C4-2B (cell line): ENCODE results near the gene LCN9.

Experiments used
- H3K27ac ChIP-seq: fragments of 450-650 bp; 2 replicates; pipeline ENCODE4 v1.5.1; 2017
- CTCF ChIP-seq: fragments of 450-650 bp; conservative IDR thresholded peaks from 2 replicates; pipeline ENCODE4 v1.5.1; 2017; ENCODE audit warnings: mild to moderate bottlenecking
- ZFX ChIP-seq: fragments of 450-650 bp; IDR thresholded peaks from 2 replicates; pipeline ENCODE4 v1.6.1; 2017

LCN9 gene

DNA sequence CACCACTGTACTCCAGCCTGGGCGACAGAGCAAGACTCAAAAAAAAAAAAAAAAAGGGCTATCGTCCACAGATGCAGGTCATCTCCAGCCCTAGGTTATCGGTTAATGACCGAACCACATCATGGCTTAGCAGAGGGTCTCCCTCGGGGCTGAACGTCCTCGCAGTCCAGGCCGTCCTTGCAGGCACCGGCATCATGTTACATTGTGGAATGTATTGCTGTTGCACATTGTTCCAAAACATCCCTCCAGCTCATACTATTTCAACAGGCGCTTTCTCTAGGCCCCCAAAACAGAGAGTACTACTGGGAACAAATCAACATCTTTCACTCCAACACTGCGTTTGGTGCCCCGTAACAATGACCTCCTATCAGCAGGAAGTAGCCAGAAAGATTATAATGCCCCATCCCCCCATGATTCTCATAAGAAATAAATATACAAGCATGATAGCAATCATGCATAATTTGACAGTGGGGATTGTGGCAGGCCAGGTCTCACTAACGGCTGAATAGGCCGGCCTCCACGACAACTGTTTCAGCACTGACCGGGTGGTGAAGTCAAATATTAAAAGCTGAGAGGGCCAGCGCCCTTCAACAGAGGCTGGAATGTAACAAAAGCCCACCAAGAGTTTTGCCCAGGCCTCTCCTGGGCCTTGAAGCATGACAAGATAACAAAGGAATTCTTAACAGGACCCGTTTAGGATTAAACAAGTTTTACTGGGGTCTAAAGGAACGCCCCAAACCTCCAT lies 1.1 kb upstream of the LCN9 start:
- TF ChIP-seq CTCF (no peak), ZFX (no peak)
- no peak overlapping the region for H3K27ac ChIP-seq

DNA sequence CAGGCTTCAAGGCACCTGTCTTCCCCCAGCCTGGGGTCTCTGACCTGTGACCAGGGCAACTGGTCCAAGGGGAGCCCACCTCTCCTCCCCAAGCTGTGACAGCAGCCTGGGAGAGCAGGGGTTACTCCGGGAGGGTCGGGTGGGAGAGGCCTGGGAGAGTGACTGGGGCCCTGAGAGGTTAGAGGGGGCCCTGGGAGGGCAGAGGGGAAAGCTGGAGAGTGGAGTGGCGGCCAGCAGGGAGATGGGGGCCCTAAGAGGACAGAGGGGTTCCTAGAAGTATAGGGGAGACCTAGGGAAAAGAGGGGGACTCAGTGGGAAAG lies 302 bp downstream of the LCN9 start:
- no peak overlapping the region for H3K27ac ChIP-seq
- TF ChIP-seq CTCF (no peak), ZFX (no peak)

GRCh38 chr9:135663857-135664256 lies 748 bp downstream of the LCN9 start:
- no peak for TF ChIP-seq ZFX
- no peak for TF ChIP-seq CTCF
- H3K27ac ChIP-seq, result no peak overlapping the region

- H3K27ac ChIP-seq, result no peak overlapping the region
- no peak for TF ChIP-seq ZFX
- no peak for TF ChIP-seq CTCF
These were observed 1.2 kb downstream of the LCN9 start for GRCh38 chr9:135664266-135664665.

GRCh38 chr9:135664801-135665794 lies 2.0 kb downstream of the LCN9 start:
- no peak overlapping the region for H3K27ac ChIP-seq
- no peak for TF ChIP-seq CTCF
- TF ChIP-seq ZFX, result no peak

DNA sequence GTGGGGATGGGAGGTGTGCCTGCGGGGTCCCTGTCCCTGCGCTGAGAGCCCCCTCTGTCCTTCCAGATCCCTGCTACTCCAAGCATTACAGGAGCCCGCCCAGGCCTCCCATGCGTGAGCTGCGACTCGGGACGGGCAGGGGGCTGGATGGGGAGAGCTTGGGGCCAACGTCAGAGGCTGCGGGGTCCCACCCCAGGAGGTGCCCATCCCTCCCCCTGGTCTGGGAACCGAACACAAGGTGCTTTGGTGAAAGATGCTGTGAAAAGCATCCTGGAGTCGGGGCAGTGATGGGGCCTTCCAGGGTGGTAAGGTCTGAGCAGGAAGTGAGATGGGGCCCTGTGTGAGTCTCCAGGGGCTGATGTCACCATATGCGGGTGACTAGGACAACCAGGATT lies 2.7 kb downstream of the LCN9 start:
- TF ChIP-seq ZFX, result no peak
- no peak for TF ChIP-seq CTCF
- H3K27ac ChIP-seq, result no peak overlapping the region
